Activated naive CD4-positive, alpha-beta T cell treated with anti-CD3 and anti-CD28 coated beads for 36 hours (primary cell): ENCODE measurements around the gene ANAPC16. TPM values are rescaled to one million over a fixed set of nuclear protein-coding genes. Genes with fewer than 3 reads are reported as not detected.
"Not testable (repeated sequence)": the region's sequence is repeated elsewhere in the genome, so short reads cannot be mapped to it uniquely, and the experiment has no call there.

Source experiments
- CTCF ChIA-PET: fragments of 350-600 bp; sonication (Branson Sonifier 250); formaldehyde crosslinking; loops from one replicate; lab custom pipeline; 2021; ENCODE audit warnings: antibody characterized with exemption; lab: Charles Lee
- DNase-seq: peaks from one replicate; pipeline ENCODE4 v3.0.0-alpha.2; 2020
- H3K27ac Mint-ChIP-seq: one replicate; pipeline ENCODE4 v1.8.0; 2021; ENCODE audit warnings: mild to moderate bottlenecking, mixed read lengths
- H3K27me3 Mint-ChIP-seq: one replicate; pipeline ENCODE4 v1.8.0; 2021; ENCODE audit warnings: low read depth, mixed read lengths
- H3K36me3 Mint-ChIP-seq: one replicate; pipeline ENCODE4 v1.8.0; 2021; ENCODE audit warnings: low read depth, mixed read lengths
- H3K4me1 Mint-ChIP-seq: one replicate; pipeline ENCODE4 v1.8.0; 2021; ENCODE audit warnings: low read depth, mixed read lengths
- H3K4me3 Mint-ChIP-seq: one replicate; pipeline ENCODE4 v1.8.0; 2021; ENCODE audit warnings: mild to moderate bottlenecking, moderate library complexity, mixed read lengths
- H3K9me3 Mint-ChIP-seq: one replicate; pipeline ENCODE4 v1.8.0; 2021; ENCODE audit warnings: mixed read lengths
- intact Hi-C: fragments of 100-400 bp; cut with micrococcal nuclease; formaldehyde crosslinking; loops from one replicate; pipeline ENCODE4 v1.15.1; 2023
- total RNA-seq, 2 experiments: library from RNA; stranded (reverse); gene quantifications; one replicate each; pipeline ENCODE4 v1.2.3, GENCODE V29; 2021

The ANAPC16 gene
- total RNA-seq, 2 experiments from 2014 or later, result 127 to 128 TPM

GRCh38 chr10:72277996-72278667 lies 62.3 kb downstream of the ANAPC16 start:
- CTCF ChIA-PET, result interaction anchor here (0.8 to 13.5 kb wide), 5 partner anchors 9 to 54 kb away, joined by 3 to 195 read pairs (median 4); no protein-coding TSS in a partner anchor
- peaks cover 36% of the 10 kb centered on the region for H3K36me3 Mint-ChIP-seq
- H3K4me3 Mint-ChIP-seq, result no peak overlapping the region
- no peaks in the 10 kb centered on the region for H3K27me3 Mint-ChIP-seq
- intact Hi-C loops, result no loop called here
- H3K9me3 Mint-ChIP-seq, result no peaks in the 10 kb centered on the region
- peaks cover 28% of the 10 kb centered on the region for H3K4me1 Mint-ChIP-seq
- DNase-seq, result no peak
- peak overlapping the region; percentile 98 for H3K27ac Mint-ChIP-seq

- intact Hi-C loops, result no loop called here
- Mint-ChIP-seq H3K36me3 (peaks cover 32% of the 10 kb centered on the region), H3K4me3 (no peak overlapping the region), H3K4me1 (peaks cover 28% of the 10 kb centered on the region), H3K27ac (peak overlapping the region; percentile 98), H3K9me3 (no peaks in the 10 kb centered on the region), H3K27me3 (no peaks in the 10 kb centered on the region)
- CTCF ChIA-PET, result interaction anchor here (1.0 to 13.5 kb wide), 5 partner anchors 8 to 63 kb away, joined by 3 to 195 read pairs (median 4); no protein-coding TSS in a partner anchor
- DNase-seq, result no peak
These were observed 63.0 kb downstream of the ANAPC16 start for GRCh38 chr10:72278668-72279393.

- H3K9me3 Mint-ChIP-seq, H3K4me3 Mint-ChIP-seq, DNase-seq, H3K27me3 Mint-ChIP-seq, intact Hi-C loops: not testable (repeated sequence)
- peak overlapping the region; percentile 41 for H3K27ac Mint-ChIP-seq
- peaks cover 30% of the 10 kb centered on the region for H3K4me1 Mint-ChIP-seq
- H3K36me3 Mint-ChIP-seq, result peaks cover 24% of the 10 kb centered on the region
- CTCF ChIA-PET, result interaction anchor here (1.1 to 13.5 kb wide), 4 partner anchors 21 to 62 kb away, joined by 3 to 195 read pairs (median 6); no protein-coding TSS in a partner anchor
These were observed 63.8 kb downstream of the ANAPC16 start for GRCh38 chr10:72279587-72279986.

- H3K9me3 Mint-ChIP-seq, result no peaks in the 10 kb centered on the region
- intact Hi-C loops, result no loop called here
- H3K4me1 Mint-ChIP-seq, result peaks cover 39% of the 10 kb centered on the region
- no peak overlapping the region for H3K27ac Mint-ChIP-seq
- DNase-seq, result no peak
- H3K27me3 Mint-ChIP-seq, result no peaks in the 10 kb centered on the region
- H3K4me3 Mint-ChIP-seq, result no peak overlapping the region
- no peaks in the 10 kb centered on the region for H3K36me3 Mint-ChIP-seq
- CTCF ChIA-PET, result interaction anchor here (0.8 to 13.5 kb wide), 3 partner anchors 9 to 49 kb away, joined by 3 to 195 read pairs (median 6); partner anchors contain the start of gene DDIT4
These were observed 67.3 kb downstream of the ANAPC16 start for GRCh38 chr10:72283131-72283530.

Other genes with a start within 250 kb of the ANAPC16 start
- 100 to 1,000 TPM; 205 to 208 TPM for gene SPOCK2, start 127.5 kb upstream of the ANAPC16 start, total RNA-seq
- gene ASCC1, start 264 bp downstream of the ANAPC16 start, total RNA-seq, result 10 to 100 TPM; 61.6 to 68.5 TPM
- 100 to 1,000 TPM; 684 to 689 TPM for gene DDIT4, start 57.9 kb downstream of the ANAPC16 start, total RNA-seq
- 10 to 100 TPM; 13.7 to 14.1 TPM for gene DNAJB12, start 138.9 kb downstream of the ANAPC16 start, total RNA-seq